CD14-positive monocyte (primary cell): ENCODE results near the gene PREP. TPM values are rescaled to one million over a fixed set of nuclear protein-coding genes. Genes with fewer than 3 reads are reported as not detected.
A peak's percentile ranks its signal among the peaks of the same experiment; 100 is the strongest.

Experiments
- DNase-seq, 3 donors: peaks; one replicate each; pipeline ENCODE4 v3.0.0-alpha.2; 2011 to 2022
- H2AFZ ChIP-seq: 2 replicates; pipeline ENCODE4 v1.6.0; 2012; ENCODE audit warnings: mild to moderate bottlenecking, low read depth, low read length, inconsistent platforms; ENCODE audit not compliant: insufficient read depth, poor library complexity, severe bottlenecking
- H3K27ac ChIP-seq, 2 donors: 1 replicate in 1 of 2; 2 replicates in 1 of 2; pipeline ENCODE4 v1.5.1; 2012 to 2013; ENCODE audit warnings: low read length in 2 of 2, control low read depth in 1 of 2, inconsistent platforms in 1 of 2, low read depth in 1 of 2, mild to moderate bottlenecking in 1 of 2
- H3K27me3 ChIP-seq, 2 donors: one replicate each; pipeline versions ENCODE4 v1.6.0 to v1.6.1; 2011 to 2013; ENCODE audit warnings: low read length in 2 of 2; ENCODE audit not compliant: control insufficient read depth in 2 of 2, insufficient read depth in 2 of 2
- H3K36me3 ChIP-seq, 2 donors: replicated peaks in 1 of 2; 1 replicate in 1 of 2; 2 replicates in 1 of 2; pipeline versions ENCODE4 v1.5.1 to v1.6.1; 2012 to 2013; ENCODE audit warnings: low read length in 2 of 2, control low read depth in 1 of 2, inconsistent platforms in 1 of 2, mild to moderate bottlenecking in 1 of 2; ENCODE audit not compliant: insufficient read depth in 2 of 2, control insufficient read depth in 1 of 2
- H3K4me1 ChIP-seq, 2 donors: 1 replicate in 1 of 2; 2 replicates in 1 of 2; pipeline versions ENCODE4 v1.5.1 to v1.6.1; 2012 to 2013; ENCODE audit warnings: low read length in 2 of 2, control low read depth in 1 of 2, inconsistent platforms in 1 of 2, mild to moderate bottlenecking in 1 of 2, moderate library complexity in 1 of 2; ENCODE audit not compliant: insufficient read depth in 2 of 2, control insufficient read depth in 1 of 2
- H3K4me2 ChIP-seq: replicated peaks from 2 replicates; pipeline ENCODE3; 2012; ENCODE audit warnings: low read length, moderate library complexity, mild to moderate bottlenecking; ENCODE audit not compliant: poor library complexity, severe bottlenecking; ENCODE audit errors: extremely low read depth
- H3K4me3 ChIP-seq, 3 experiments: fragments of 200-600 bp in 1 of 3; sonication (generic) in 1 of 3; replicated peaks in 1 of 3; 1 replicate in 2 of 3; 2 replicates in 1 of 3; pipeline ENCODE4 v1.5.1; 2011 to 2013; ENCODE audit warnings: low read length in 3 of 3, mild to moderate bottlenecking in 3 of 3, control low read depth in 2 of 3, low read depth in 2 of 3, inconsistent platforms in 1 of 3, moderate library complexity in 1 of 3
- H3K79me2 ChIP-seq: 2 replicates; pipeline ENCODE4 v1.6.0; 2012; ENCODE audit warnings: mild to moderate bottlenecking, control low read depth, inconsistent platforms, low read length, moderate library complexity; ENCODE audit not compliant: insufficient read depth
- H3K9ac ChIP-seq: 2 replicates; pipeline ENCODE4 v1.6.0; 2017; ENCODE audit warnings: low read length, mild to moderate bottlenecking; ENCODE audit not compliant: insufficient read depth, poor library complexity, severe bottlenecking
- H3K9me3 ChIP-seq, 2 donors: replicated peaks in 1 of 2; 1 replicate in 1 of 2; 2 replicates in 1 of 2; pipeline versions ENCODE4 v1.5.1 to v1.6.1; 2012 to 2013; ENCODE audit warnings: low read length in 2 of 2, control low read depth in 1 of 2; ENCODE audit not compliant: control insufficient read depth in 1 of 2, insufficient read depth in 1 of 2
- H4K20me1 ChIP-seq: 2 replicates; pipeline ENCODE4 v1.6.0; 2012; ENCODE audit warnings: mild to moderate bottlenecking, low read length, control low read depth, moderate library complexity; ENCODE audit not compliant: insufficient read depth
- H3K27ac Mint-ChIP-seq, 7 donors: one replicate each; pipeline ENCODE4 v1.8.0; 2020; ENCODE audit warnings: mild to moderate bottlenecking in 7 of 7, mixed read lengths in 7 of 7, moderate library complexity in 6 of 7, inconsistent platforms in 2 of 7
- H3K27me3 Mint-ChIP-seq, 3 donors: one replicate each; pipeline ENCODE4 v1.8.0; 2021 to 2022; ENCODE audit warnings: low read depth in 3 of 3, mild to moderate bottlenecking in 3 of 3, mixed read lengths in 3 of 3, moderate library complexity in 3 of 3, inconsistent platforms in 1 of 3
- H3K36me3 Mint-ChIP-seq, 2 donors: one replicate each; pipeline ENCODE4 v1.8.0; 2020; ENCODE audit warnings: mixed read lengths in 2 of 2, inconsistent platforms in 1 of 2, mild to moderate bottlenecking in 1 of 2
- H3K4me1 Mint-ChIP-seq: one replicate; pipeline ENCODE4 v1.8.0; 2020; ENCODE audit warnings: mild to moderate bottlenecking, mixed read lengths
- H3K4me3 Mint-ChIP-seq, 2 donors: one replicate each; pipeline ENCODE4 v1.8.0; 2020; ENCODE audit warnings: mild to moderate bottlenecking in 2 of 2, mixed read lengths in 2 of 2, moderate library complexity in 1 of 2
- H3K9me3 Mint-ChIP-seq, 7 donors: one replicate each; pipeline ENCODE4 v1.8.0; 2020 to 2022; ENCODE audit warnings: mixed read lengths in 7 of 7, mild to moderate bottlenecking in 6 of 7, moderate library complexity in 6 of 7, inconsistent platforms in 2 of 7
- CTCF ChIP-seq: fragments of 200-600 bp; IDR thresholded peaks from one replicate; pipeline ENCODE4 v1.8.0; 2022; ENCODE audit warnings: antibody characterized with exemption, mild to moderate bottlenecking
- WGBS: methylation state at CpG from one replicate; pipeline ENCODE4 v1.1.5; 2013; ENCODE audit warnings: missing lambda C conversion rate; ENCODE audit not compliant: insufficient coverage; 5-methylcytosine and 5-hydroxymethylcytosine counted together
- intact Hi-C, 2 donors: fragments of 100-400 bp; cut with micrococcal nuclease; formaldehyde crosslinking; loops; one replicate each; pipeline versions ENCODE4 v1.15.0 to v1.15.1; 2023
- polyA minus RNA-seq: library from RNA; depleted of rRNA, polyadenylated mRNA; stranded (reverse); fragments of >200 nt; gene quantifications from 2 replicates; pipeline ENCODE4 v1.2.3, GENCODE V29; 2012
- polyA plus RNA-seq, 3 donors: library from polyadenylated mRNA; depleted of rRNA in 1 of 3; unstranded in 2 of 3; stranded (reverse) in 1 of 3; fragments of 300-500 nt in 2 of 3; fragments of >200 nt in 1 of 3; fragmentation: Illumina TruSeq in 2 of 3; gene quantifications; 1 replicate in 2 of 3; 2 replicates in 1 of 3; pipeline ENCODE4 v1.2.3, GENCODE V29; 2012 to 2021
- total RNA-seq, 12 experiments: library from RNA in 1 of 12; stranded (reverse) in 1 of 12; fragments of 120-200 nt in 1 of 12; gene quantifications; one replicate each; pipeline ENCODE4 v1.2.4 and lab custom pipeline; 2013 to 2026; ENCODE audit warnings: mixed read lengths in 6 of 12, inconsistent platforms in 1 of 12

PREP gene
- 17.6 TPM for total RNA-seq (2013)
- polyA plus RNA-seq (10 to 100 TPM; 21.4 to 40.8 (median 30.7) TPM), polyA minus RNA-seq (12.5 and 17.8 TPM in 2 replicates), total RNA-seq (lab: John Stamatoyannopoulos, UW) (11.9 to 32.9 (median 22.7) reads per million in 11 experiments)

GRCh38 chr6:105402939-105403935 is at the start of gene PREP:
Gene PREP (minus strand): TSS chr6:105403082. CDS start chr6:105402891, 191 bp downstream.
- DNase-seq: peak; percentile 66 to 82 (median 81)
- peak; percentile 93 for TF ChIP-seq CTCF
- peaks cover 43% of the 10 kb centered on the region for H3K4me1 Mint-ChIP-seq
- Histone ChIP-seq H3K27me3 (peaks cover 0 to 2% of the 10 kb centered on the region in 2 donors), H3K79me2 (peaks cover 44% of the 10 kb centered on the region), H3K9me3 (no peaks in the 10 kb centered on the region), H3K36me3 (no peaks in the 10 kb centered on the region), H2AFZ (peak within 1 kb of the TSS; percentile 99), H3K4me1 (peaks cover 25 to 29% of the 10 kb centered on the region in 2 donors), H3K4me3 (peak within 1 kb of the TSS; percentile 84 to 98 (median 95)), H3K4me2 (peak within 1 kb of the TSS; percentile 95), H3K27ac (peak within 1 kb of the TSS; percentile 72 to 84), H4K20me1 (peaks cover 39% of the 10 kb centered on the region), H3K9ac (peak within 1 kb of the TSS; percentile 84)
- H3K27me3 Mint-ChIP-seq: peaks cover 8 to 10% (median 9%) of the 10 kb centered on the region in 3 donors
- H3K4me3 Mint-ChIP-seq: peak within 1 kb of the TSS; percentile 96 to 100
- WGBS: under 1% methylated on average over 75 of the region's 84 CpGs
- H3K27ac Mint-ChIP-seq: peak within 1 kb of the TSS; percentile 88 to 97 (median 90)
- no peaks in the 10 kb centered on the region for H3K9me3 Mint-ChIP-seq
- intact Hi-C loops: no loop called here
- peaks cover 0 to 3% of the 10 kb centered on the region in 2 donors for H3K36me3 Mint-ChIP-seq

GRCh38 chr6:105452376-105452775 is 49.5 kb upstream of the PREP start:
- H3K27ac ChIP-seq: no peak overlapping the region
- H2AFZ ChIP-seq: no peak overlapping the region
- H3K36me3 ChIP-seq: no peaks in the 10 kb centered on the region
- Mint-ChIP-seq H3K36me3 (no peaks in the 10 kb centered on the region), H3K27me3 (no peaks in the 10 kb centered on the region), H3K4me1 (peaks cover 9% of the 10 kb centered on the region), H3K9me3 (peaks cover 0 to 2% (median 0%) of the 10 kb centered on the region in 7 donors), H3K27ac (no peak overlapping the region), H3K4me3 (no peak overlapping the region)
- no peak for DNase-seq
- TF ChIP-seq CTCF: no peak
- WGBS: 100% methylated on average over 1 of the region's 2 CpGs
- H4K20me1 ChIP-seq: no peaks in the 10 kb centered on the region
- no peak overlapping the region for H3K9ac ChIP-seq
- H3K27me3 ChIP-seq: no peaks in the 10 kb centered on the region
- no peak overlapping the region for H3K4me2 ChIP-seq
- no peaks in the 10 kb centered on the region for H3K79me2 ChIP-seq
- intact Hi-C loops: no loop called here
- H3K4me1 ChIP-seq: peaks cover 8 to 10% of the 10 kb centered on the region in 2 donors
- no peak overlapping the region for H3K4me3 ChIP-seq
- no peaks in the 10 kb centered on the region for H3K9me3 ChIP-seq
